Rectal smooth muscle tissue (tissue), 1 donor: Measurements from ENCODE around the gene SLC12A7.

Experiments used
- H3K27ac ChIP-seq: one replicate; pipeline ENCODE4 v1.7.0; 2013; ENCODE audit warnings: low read depth, low read length, inconsistent platforms
- H3K27me3 ChIP-seq: one replicate; pipeline ENCODE4 v1.7.0; 2013; ENCODE audit warnings: low read length; ENCODE audit not compliant: control insufficient read depth, insufficient read depth
- H3K36me3 ChIP-seq: one replicate; pipeline ENCODE4 v1.7.0; 2013; ENCODE audit warnings: low read length; ENCODE audit not compliant: control insufficient read depth, insufficient read depth
- H3K4me1 ChIP-seq: one replicate; pipeline ENCODE4 v1.7.0; 2013; ENCODE audit warnings: low read length; ENCODE audit not compliant: control insufficient read depth, insufficient read depth
- H3K4me3 ChIP-seq: one replicate; pipeline ENCODE4 v1.7.0; 2013; ENCODE audit warnings: low read length
- H3K9ac ChIP-seq: one replicate; pipeline ENCODE4 v1.7.0; 2013; ENCODE audit warnings: low read length

The SLC12A7 gene

DNA sequence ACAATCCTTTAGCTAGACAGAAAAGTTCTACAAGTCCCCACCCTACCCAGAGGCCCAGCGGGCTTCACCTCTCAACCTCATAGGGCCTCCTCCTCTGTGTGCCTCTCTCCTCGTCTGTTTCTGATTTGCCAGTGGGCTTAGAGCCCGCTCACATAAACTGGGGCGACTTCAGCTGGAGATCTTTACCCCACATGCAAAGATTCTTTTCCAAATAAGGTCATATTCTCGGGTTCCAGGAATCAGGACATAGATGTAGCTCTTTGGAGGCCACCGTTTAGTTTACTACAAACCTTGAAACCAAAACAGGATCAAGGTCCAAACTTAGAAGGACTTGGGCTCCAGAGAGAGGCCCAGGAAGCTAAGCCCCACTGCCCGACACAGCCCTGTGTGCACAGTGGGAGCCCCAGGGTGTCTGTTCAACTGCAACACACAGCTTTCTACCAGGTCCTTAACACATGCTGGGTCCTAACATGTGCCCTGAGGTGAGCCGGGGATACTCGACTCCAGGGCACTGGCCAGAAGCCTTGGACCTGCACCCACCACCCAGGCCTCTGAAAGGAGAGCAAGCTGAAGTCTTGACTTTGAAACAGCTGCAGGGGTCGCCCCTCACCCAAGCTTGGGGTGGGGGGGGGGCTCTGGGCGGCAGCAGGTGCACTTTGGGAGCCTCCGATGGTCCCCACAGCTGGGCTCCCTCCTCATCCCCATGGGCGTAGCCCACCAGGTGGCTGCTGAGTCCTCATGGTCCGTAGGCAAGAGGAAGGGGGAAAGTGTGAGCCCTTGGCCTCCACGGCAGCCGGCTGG, 26.8 kb upstream of the SLC12A7 start:
- Histone ChIP-seq H3K36me3 (no peaks in the 10 kb centered on the region), H3K9ac (no peak overlapping the region), H3K27ac (no peak overlapping the region), H3K4me3 (no peak overlapping the region), H3K27me3 (no peaks in the 10 kb centered on the region), H3K4me1 (no peaks in the 10 kb centered on the region)

DNA sequence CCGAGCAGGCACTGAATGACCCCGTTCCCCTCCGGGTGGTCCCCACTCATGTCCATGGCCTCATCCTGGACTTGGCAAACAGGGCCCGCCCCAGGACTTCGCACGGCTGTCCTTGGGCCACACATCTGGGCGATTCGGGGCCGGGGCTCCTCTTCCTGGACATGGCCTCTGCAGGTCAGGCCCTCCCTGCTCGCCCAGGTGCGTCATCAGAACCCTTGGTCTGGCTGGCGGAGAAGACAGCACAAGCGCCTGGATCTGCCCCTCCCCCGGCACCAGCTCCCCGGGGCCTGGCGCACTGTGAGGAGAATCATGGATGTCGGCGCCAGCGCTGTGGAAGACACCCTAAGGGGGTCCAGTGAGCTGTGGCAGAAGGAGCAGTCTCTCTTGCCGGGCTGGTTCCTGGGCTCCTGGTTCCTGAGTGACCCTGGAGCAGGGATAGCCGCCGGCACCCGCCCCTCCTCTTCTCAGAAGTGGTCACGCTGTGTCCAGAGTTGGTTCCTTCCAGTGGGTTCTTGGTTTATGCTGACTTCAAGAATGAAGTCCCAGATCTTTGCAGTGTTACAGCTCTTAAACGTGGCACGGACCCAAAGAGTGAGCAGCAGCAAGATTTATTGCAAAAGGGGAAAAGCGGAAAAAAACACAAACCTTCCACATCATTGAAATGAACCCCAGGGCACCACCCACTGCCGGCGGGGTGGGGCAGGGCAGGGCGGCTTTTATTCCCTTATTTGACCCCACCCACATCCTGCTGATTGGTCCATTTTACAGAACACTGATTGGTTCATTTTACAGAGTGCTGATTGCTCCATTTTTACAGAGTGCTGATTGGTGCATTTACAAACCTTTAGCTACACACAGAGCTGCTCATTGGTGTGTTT, 25.9 kb upstream of the SLC12A7 start:
- no peaks in the 10 kb centered on the region for H3K4me1 ChIP-seq
- no peaks in the 10 kb centered on the region for H3K36me3 ChIP-seq
- peak overlapping the region; percentile 13 for H3K4me3 ChIP-seq
- H3K9ac ChIP-seq = no peak overlapping the region
- H3K27me3 ChIP-seq = no peaks in the 10 kb centered on the region
- H3K27ac ChIP-seq = no peak overlapping the region

GRCh38 chr5:1136814-1137213, 25.0 kb upstream of the SLC12A7 start:
- no peaks in the 10 kb centered on the region for H3K4me1 ChIP-seq
- H3K27ac ChIP-seq = no peak overlapping the region
- H3K4me3 ChIP-seq = no peak overlapping the region
- H3K9ac ChIP-seq = no peak overlapping the region
- H3K27me3 ChIP-seq = no peaks in the 10 kb centered on the region
- no peaks in the 10 kb centered on the region for H3K36me3 ChIP-seq

- no peak overlapping the region for H3K9ac ChIP-seq
- no peaks in the 10 kb centered on the region for H3K36me3 ChIP-seq
- no peak overlapping the region for H3K4me3 ChIP-seq
- H3K4me1 ChIP-seq = no peaks in the 10 kb centered on the region
- H3K27ac ChIP-seq = no peak overlapping the region
- no peaks in the 10 kb centered on the region for H3K27me3 ChIP-seq
These were observed 24.0 kb upstream of the SLC12A7 start for GRCh38 chr5:1135696-1136525.

- Histone ChIP-seq H3K9ac (no peak overlapping the region), H3K36me3 (no peaks in the 10 kb centered on the region), H3K4me3 (no peak overlapping the region), H3K27ac (no peak overlapping the region), H3K27me3 (no peaks in the 10 kb centered on the region), H3K4me1 (no peaks in the 10 kb centered on the region)
These were observed 22.6 kb upstream of the SLC12A7 start for GRCh38 chr5:1134478-1134877.

DNA sequence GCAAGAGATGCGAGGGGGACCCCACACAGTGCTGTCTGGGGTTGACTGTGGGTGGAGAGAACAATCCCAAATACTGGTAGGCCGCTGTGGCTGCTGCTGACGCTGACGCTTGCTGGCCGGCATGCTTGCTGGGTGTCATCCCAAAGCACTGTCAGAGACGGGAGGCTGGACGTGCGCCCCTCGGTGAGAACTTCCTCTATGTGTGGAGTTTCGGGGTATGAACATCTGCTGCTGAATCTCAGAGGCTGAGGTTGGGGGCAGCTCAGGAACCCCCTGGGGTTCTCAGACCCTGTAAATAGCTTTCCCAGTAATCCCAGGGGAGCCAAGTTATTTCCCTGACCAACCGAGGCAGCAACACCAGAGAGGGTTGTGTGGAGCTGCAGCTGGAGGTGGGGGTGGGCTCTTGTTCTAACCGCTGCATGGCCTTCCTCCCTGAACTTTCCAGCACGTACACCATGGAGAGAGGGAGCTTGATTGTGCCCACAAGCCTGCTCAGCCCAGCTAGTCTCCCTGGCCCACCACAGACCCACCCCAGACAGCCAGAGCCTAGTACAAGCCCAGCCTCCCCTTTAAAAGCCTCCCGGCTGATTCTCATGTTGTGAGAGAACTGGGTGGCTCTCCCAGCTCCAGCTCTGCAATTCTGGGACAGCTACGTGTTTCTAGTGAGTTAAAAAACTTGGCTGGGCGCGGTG, 21.8 kb upstream of the SLC12A7 start:
- Histone ChIP-seq H3K36me3 (no peaks in the 10 kb centered on the region), H3K27me3 (no peaks in the 10 kb centered on the region), H3K27ac (no peak overlapping the region), H3K4me3 (no peak overlapping the region), H3K9ac (no peak overlapping the region), H3K4me1 (no peaks in the 10 kb centered on the region)

DNA sequence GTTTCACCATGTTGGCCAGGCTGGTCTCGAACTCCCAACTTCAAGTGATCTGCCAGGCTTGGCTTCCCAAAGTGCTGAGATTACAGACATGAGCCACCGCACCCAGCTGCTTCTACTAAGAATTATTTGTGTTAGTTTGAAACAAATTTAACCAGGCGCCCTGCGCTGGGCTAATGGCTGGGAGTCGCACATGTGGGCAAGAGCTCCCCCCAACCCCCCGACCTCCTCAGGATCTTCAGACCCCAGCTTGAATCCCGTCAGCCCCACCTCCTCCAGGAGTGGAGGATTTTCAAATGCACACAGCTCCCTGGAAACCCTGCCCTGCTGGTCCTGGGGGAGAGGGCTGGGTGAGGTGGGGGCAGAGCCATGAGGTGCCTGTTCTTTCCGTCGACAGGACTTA, 21.2 kb upstream of the SLC12A7 start:
- no peaks in the 10 kb centered on the region for H3K36me3 ChIP-seq
- H3K27ac ChIP-seq = no peak overlapping the region
- no peaks in the 10 kb centered on the region for H3K27me3 ChIP-seq
- H3K4me3 ChIP-seq = no peak overlapping the region
- no peak overlapping the region for H3K9ac ChIP-seq
- peaks cover 3% of the 10 kb centered on the region for H3K4me1 ChIP-seq

- no peak overlapping the region for H3K9ac ChIP-seq
- H3K4me1 ChIP-seq = peaks cover 5% of the 10 kb centered on the region
- H3K4me3 ChIP-seq = no peak overlapping the region
- no peaks in the 10 kb centered on the region for H3K36me3 ChIP-seq
- no peak overlapping the region for H3K27ac ChIP-seq
- H3K27me3 ChIP-seq = no peaks in the 10 kb centered on the region
These were observed 20.7 kb upstream of the SLC12A7 start for GRCh38 chr5:1132570-1132969.

DNA sequence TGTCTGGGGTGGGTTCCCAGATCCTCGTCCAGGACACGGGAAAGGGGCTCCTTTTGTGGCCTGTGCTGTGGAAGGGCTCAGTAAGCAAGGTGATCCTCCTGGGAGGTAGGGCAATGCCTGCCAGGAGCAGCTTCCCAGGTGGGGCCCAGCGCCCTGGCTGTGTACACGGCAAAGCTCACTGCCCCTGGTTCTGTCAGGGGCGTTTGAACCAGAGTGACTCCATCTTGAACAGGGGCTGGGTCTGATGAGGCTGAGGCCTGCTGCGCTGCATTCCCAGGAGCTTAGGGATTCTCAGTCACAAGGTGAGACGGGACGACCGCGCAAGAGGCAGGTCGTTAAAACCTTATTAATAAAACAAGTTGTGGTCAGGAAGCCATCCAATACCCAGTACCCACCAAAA, 19.9 kb upstream of the SLC12A7 start:
- Histone ChIP-seq H3K4me3 (no peak overlapping the region), H3K36me3 (no peaks in the 10 kb centered on the region), H3K9ac (no peak overlapping the region), H3K27me3 (no peaks in the 10 kb centered on the region), H3K4me1 (peaks cover 5% of the 10 kb centered on the region), H3K27ac (no peak overlapping the region)

DNA sequence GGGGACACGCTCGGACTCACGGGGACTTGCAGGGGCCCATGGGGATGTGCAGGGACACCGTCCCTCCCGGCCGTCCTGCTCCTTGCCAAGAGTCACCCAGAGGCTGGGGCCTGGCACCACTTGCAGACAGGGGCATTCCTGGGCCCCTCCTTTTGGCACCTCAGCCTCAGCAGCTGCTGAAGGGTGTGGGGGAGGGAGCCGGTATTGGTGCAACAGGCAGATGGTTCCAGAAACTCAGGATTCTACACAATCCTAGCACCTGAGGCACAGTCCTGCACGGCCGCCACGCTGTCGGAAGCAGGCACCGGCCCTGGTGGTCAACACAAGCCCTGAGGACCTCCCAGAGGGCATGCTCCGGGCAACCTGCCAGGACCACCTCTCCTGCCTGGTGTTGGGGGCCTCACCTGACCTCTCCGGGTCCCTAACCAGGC, 19.3 kb upstream of the SLC12A7 start:
- no peaks in the 10 kb centered on the region for H3K27me3 ChIP-seq
- H3K4me1 ChIP-seq = peaks cover 5% of the 10 kb centered on the region
- no peak overlapping the region for H3K9ac ChIP-seq
- no peak overlapping the region for H3K27ac ChIP-seq
- H3K4me3 ChIP-seq = no peak overlapping the region
- H3K36me3 ChIP-seq = no peaks in the 10 kb centered on the region

GRCh38 chr5:1130218-1130946, 18.5 kb upstream of the SLC12A7 start:
- Histone ChIP-seq H3K27me3 (no peaks in the 10 kb centered on the region), H3K36me3 (no peaks in the 10 kb centered on the region), H3K4me3 (no peak overlapping the region), H3K9ac (no peak overlapping the region), H3K4me1 (peaks cover 5% of the 10 kb centered on the region), H3K27ac (no peak overlapping the region)
